Measurements from ENCODE around the gene NXNL2.

NXNL2 gene

DNA sequence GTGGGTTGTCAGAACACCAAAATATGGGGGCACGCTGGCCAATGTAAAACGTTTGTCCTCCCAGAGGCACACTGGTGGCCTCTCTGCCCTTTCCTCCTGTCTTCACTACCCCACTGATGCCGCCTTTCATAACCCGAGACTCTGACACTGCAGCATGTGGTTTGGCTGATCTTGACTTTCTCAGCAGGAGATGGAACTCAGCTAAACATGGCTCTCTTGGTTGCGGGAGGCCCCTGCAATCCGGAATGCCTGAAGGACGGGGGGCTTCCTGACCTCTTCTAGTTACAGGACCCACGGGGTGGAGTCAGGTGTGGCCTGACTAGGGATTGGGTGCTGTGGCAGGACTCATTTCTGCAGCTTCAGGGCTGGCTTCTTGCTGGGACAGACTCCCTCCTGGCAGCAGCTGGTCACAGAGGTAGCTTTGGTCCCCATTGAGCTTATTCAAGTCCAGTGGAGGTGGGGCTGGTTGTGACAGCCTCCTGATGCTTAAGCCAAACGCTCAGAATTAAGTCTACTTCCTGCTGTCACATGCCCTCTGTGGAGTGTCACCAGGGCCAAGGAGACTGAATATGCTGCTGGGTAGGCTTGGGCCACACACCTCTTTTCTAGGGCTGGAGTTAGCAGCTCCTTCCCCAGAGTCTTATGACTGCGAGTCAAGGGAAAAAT lies 44.2 kb downstream of the NXNL2 start:
- no peak for DNase-seq

DNA sequence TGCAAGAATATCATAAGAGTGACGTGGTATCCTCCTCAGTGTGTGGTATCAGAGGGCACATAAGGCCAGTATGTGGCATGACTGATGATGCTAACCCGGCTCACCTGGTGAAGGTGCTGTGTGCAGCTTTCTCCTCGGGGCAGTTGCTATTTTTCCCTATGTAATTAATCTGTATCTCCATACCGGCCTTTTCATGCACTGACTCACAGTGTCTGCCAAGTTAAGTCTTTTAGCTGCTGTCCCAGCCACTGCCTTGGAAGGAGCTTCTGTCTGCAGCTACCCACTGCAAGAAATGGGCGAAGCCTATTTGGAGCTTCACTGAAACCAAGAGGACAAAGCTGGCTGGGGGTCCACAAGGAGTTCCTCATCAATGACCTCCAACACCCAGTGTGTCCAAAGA lies 46.0 kb downstream of the NXNL2 start:
- DNase-seq, result no peak

- no peak for DNase-seq
These were observed 49.1 kb downstream of the NXNL2 start for GRCh38 chr9:88583901-88584596.

DNA sequence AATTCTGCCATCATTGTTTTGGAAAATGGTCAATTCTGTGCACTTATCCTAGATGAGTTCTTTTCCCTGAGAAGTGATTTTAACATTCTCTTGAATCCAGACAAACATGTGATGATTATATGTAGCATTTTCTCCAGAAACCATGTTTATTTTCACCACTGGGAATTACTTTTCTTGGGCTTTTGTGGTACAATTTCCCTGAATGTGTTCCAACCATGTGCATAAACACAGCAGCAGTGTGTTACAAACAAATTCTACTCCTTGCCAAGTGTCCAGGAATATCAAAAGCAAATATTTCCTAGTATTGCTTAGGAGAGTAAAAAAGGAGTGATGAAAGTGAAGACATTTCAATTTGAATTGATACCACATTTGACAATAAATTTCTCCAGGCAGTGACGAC lies 50.4 kb downstream of the NXNL2 start:
- no peak for DNase-seq

GRCh38 chr9:88586452-88586851 lies 51.5 kb downstream of the NXNL2 start:
- no peak for DNase-seq

DNA sequence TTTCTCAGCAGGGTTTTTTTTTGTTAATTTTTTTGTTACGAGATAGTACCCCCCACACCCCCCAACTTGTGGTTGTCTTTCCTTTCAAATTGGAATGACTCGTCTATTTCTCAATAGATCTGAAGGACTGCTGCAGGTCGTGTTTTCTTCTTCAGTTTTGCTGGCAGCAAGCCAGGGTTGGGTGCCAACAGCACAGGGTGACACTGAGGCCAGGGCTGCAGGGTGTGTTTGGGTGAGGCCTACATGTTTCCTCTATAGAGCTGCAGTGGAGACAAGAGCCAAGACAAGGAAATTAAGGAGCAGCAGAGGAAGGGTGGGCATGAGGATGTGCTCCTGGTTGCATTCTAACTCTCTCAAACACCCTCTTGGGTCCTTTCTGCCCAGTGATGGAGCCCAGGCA lies 52.2 kb downstream of the NXNL2 start:
- DNase-seq, result no peak

DNA sequence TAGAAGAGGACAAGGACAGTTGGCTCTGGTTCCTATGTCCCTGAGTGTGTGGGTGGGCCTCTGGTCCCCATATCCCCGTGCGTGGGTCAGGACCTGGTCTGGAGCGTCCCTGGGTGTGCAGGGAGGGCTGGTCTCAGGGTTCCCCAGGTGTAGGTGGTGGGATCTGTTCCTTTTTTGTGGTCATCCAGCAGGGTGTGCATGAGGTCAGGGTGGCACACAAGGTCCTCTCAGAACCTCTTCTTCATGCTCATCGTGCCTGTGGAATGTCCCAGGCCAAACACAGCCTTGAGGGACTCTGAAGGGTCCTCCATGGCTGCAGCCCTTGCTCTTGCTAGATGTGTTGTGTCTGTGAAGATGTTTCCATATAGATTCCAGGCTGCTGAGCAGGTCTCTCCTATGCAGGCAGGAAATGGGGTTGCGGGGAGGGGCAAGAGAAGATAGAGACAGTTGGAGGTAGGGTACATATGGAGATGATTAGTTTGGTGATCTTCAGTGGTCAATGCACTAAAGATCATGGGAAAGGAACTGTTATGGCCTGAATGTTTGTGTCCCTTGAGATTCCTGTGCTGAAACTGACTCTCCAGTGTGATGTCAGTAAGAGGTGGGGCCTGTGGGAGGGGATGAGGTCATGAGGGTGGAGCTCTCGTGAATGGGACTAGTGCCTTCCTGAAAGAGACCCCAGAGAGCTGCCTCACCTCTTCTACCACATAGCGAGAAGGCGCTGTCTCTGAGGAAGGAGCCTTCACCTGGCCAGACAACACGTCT lies 53.1 kb downstream of the NXNL2 start:
- no peak for DNase-seq

GRCh38 chr9:88589656-88590055 lies 54.7 kb downstream of the NXNL2 start:
- no peak for DNase-seq

DNA sequence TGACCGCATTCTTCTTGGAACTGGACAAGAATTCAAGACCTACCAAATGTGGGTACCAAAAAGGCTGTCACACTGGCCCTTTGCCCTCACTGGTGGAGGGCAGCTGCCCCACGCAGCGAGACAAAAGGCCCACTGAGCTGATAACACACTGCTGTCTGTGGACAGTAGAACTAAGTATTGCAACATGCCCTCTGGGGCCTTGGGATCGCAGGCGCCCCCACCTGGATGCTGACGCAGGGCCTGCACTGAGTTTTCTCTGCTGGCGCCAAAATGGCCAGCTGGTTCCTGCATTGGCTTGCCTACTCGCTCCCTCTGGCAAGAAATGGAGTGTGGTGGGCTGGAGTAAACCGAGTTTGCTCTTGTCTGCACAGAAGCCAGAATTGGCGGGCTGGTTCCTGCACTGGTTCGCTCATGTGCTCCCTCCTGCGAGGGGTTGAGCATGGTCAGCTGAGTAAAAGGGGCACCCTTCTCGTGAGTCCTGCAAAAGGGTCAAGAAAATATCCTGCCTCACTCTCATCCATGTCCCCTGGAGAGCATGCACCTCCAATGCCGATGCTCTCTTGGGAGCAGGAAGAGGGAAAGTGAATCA lies 55.7 kb downstream of the NXNL2 start:
- no peak for DNase-seq

DNA sequence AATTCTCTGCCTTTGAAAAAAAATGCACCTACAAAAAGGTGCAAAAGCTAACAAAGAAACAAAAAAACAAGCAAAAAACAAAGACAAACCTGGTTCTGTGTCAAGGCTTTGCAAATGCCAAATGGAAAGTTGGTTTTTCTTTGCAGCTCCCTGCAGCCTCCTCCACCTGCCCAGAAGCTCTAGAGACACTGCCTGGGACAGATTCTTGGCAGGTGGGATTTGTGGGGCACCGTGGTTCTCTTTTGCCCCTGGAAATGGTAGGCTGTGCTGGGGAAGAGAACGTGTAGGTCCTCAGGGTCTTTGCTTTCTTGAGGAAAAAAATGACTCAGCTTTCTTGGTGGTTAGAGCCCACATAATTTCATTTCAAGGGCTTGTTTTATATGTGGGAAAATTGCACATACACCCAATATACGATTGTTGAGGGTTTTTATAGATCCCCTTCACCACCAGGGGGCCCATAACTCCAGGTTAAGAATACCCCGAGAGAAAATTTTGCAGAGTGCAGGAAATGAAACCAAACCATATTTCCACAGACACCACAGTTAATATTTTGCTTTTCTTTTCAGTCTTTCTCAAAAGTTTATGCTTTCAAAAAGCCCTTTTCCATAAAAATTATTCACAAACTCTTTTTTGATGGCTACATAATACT lies 58.7 kb downstream of the NXNL2 start:
- no peak for DNase-seq

Data from activated gamma-delta T cell (primary cell).